HL-60 (cell line): Measurements from ENCODE around the gene WLS.

Experiments used
- GABPA ChIP-seq: IDR thresholded peaks from 2 replicates; pipeline ENCODE4 v1.6.1; 2012; ENCODE audit warnings: low read depth
- POLR2AphosphoS5 ChIP-seq: IDR thresholded peaks from 2 replicates; pipeline ENCODE4 v1.6.1; 2012; ENCODE audit warnings: low read depth
- SPI1 ChIP-seq: IDR thresholded peaks from 2 replicates; pipeline ENCODE4 v1.6.1; 2012; ENCODE audit warnings: low read depth, mild to moderate bottlenecking, borderline replicate concordance
- TF ChIP-seq, protein P1 (sequence below): IDR thresholded peaks from one replicate; pipeline ENCODE4 v1.5.1; 2011; ENCODE audit warnings: low read length, control low read depth, inconsistent platforms; ENCODE audit not compliant: insufficient read depth
- TF ChIP-seq, protein P2 (sequence below): IDR thresholded peaks from 2 replicates; pipeline ENCODE4 v1.6.1; 2012; ENCODE audit warnings: low read depth; ENCODE audit not compliant: insufficient replicate concordance

DNA sequence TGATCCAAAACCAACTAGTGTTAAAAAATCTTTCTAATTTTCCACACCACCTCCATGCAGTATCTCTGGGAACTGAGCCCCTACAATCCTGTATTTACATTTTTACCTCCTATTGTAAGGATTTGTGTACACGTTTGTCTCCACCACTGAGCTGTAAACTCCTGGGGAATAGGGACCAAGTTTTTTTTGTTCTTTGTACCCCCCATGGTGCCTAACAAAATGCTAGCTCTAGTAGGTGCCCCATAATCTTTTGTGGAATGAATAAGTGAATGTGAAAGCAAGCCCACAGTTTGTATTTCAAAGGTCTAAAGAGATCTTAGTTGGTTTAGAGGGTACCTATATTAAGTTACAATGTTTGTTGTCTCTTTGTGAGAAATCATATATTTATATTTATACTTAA is 879 bp upstream of the WLS start:
- TF ChIP-seq SPI1, result no peak
- TF ChIP-seq POLR2AphosphoS5, result no peak
- TF ChIP-seq, protein P1, sequence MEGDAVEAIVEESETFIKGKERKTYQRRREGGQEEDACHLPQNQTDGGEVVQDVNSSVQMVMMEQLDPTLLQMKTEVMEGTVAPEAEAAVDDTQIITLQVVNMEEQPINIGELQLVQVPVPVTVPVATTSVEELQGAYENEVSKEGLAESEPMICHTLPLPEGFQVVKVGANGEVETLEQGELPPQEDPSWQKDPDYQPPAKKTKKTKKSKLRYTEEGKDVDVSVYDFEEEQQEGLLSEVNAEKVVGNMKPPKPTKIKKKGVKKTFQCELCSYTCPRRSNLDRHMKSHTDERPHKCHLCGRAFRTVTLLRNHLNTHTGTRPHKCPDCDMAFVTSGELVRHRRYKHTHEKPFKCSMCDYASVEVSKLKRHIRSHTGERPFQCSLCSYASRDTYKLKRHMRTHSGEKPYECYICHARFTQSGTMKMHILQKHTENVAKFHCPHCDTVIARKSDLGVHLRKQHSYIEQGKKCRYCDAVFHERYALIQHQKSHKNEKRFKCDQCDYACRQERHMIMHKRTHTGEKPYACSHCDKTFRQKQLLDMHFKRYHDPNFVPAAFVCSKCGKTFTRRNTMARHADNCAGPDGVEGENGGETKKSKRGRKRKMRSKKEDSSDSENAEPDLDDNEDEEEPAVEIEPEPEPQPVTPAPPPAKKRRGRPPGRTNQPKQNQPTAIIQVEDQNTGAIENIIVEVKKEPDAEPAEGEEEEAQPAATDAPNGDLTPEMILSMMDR, result no peak
- TF ChIP-seq, protein P2, sequence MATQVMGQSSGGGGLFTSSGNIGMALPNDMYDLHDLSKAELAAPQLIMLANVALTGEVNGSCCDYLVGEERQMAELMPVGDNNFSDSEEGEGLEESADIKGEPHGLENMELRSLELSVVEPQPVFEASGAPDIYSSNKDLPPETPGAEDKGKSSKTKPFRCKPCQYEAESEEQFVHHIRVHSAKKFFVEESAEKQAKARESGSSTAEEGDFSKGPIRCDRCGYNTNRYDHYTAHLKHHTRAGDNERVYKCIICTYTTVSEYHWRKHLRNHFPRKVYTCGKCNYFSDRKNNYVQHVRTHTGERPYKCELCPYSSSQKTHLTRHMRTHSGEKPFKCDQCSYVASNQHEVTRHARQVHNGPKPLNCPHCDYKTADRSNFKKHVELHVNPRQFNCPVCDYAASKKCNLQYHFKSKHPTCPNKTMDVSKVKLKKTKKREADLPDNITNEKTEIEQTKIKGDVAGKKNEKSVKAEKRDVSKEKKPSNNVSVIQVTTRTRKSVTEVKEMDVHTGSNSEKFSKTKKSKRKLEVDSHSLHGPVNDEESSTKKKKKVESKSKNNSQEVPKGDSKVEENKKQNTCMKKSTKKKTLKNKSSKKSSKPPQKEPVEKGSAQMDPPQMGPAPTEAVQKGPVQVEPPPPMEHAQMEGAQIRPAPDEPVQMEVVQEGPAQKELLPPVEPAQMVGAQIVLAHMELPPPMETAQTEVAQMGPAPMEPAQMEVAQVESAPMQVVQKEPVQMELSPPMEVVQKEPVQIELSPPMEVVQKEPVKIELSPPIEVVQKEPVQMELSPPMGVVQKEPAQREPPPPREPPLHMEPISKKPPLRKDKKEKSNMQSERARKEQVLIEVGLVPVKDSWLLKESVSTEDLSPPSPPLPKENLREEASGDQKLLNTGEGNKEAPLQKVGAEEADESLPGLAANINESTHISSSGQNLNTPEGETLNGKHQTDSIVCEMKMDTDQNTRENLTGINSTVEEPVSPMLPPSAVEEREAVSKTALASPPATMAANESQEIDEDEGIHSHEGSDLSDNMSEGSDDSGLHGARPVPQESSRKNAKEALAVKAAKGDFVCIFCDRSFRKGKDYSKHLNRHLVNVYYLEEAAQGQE, result no peak
- no peak for TF ChIP-seq GABPA
